K562 (cell line): ENCODE measurements around the gene TMEM214.

ENCODE experiments used
- ZNF174 ChIP-seq: fragments of 250-450 bp; sonication (Bioruptor Pico); IDR thresholded peaks from 2 replicates; pipeline ENCODE4 v1.4.0; 2020; ENCODE audit warnings: mild to moderate bottlenecking
- TF ChIP-seq, protein P1 (sequence below), 3 experiments: IDR thresholded peaks in 2 of 3; conservative IDR thresholded peaks in 1 of 3; 2 replicates each; pipeline ENCODE4 v1.5.1; 2011 to 2012; ENCODE audit warnings: low read length in 3 of 3, mild to moderate bottlenecking in 3 of 3, control low read depth in 2 of 3, improper control_type of control experiment in 1 of 3, inconsistent platforms in 1 of 3, low read depth in 1 of 3, mixed read lengths in 1 of 3, moderate library complexity in 1 of 3; ENCODE audit not compliant: insufficient read depth in 2 of 3
- TF ChIP-seq, protein P2 (sequence below): sonication (generic); formaldehyde crosslinking; IDR thresholded peaks from 2 replicates; pipeline ENCODE4 v1.8.1; 2023; ENCODE audit warnings: mild to moderate bottlenecking, missing genetic modification reagents

DNA sequence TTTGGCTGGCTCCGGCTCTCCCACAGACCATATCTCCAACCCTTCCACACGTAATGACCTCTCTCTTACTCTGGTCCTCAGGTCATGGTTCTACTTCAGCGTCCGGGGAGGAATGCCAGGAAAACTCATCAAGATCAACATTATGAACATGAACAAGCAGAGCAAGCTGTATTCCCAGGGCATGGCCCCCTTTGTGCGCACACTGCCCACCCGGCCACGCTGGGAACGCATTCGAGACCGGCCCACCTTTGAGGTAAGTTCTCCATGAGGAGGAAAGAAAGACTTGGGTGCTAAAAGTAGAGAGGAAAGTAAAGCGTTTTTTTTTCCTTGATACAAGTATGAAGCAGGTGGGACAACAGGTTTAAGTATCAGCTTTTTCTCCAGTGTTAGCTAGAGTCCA, 20.6 kb downstream of the TMEM214 start:
- TF ChIP-seq, protein P1, sequence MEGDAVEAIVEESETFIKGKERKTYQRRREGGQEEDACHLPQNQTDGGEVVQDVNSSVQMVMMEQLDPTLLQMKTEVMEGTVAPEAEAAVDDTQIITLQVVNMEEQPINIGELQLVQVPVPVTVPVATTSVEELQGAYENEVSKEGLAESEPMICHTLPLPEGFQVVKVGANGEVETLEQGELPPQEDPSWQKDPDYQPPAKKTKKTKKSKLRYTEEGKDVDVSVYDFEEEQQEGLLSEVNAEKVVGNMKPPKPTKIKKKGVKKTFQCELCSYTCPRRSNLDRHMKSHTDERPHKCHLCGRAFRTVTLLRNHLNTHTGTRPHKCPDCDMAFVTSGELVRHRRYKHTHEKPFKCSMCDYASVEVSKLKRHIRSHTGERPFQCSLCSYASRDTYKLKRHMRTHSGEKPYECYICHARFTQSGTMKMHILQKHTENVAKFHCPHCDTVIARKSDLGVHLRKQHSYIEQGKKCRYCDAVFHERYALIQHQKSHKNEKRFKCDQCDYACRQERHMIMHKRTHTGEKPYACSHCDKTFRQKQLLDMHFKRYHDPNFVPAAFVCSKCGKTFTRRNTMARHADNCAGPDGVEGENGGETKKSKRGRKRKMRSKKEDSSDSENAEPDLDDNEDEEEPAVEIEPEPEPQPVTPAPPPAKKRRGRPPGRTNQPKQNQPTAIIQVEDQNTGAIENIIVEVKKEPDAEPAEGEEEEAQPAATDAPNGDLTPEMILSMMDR (IDR thresholded peaks at IDR 0.05 in 2 of 3, conservative IDR thresholded peaks at IDR 0.05 in 1 of 3; ENCODE audit: insufficient read depth in 2 of 3, low read depth in 1 of 3, low read length in 3 of 3): no peak
- no peak for TF ChIP-seq ZNF174
- TF ChIP-seq, protein P2, sequence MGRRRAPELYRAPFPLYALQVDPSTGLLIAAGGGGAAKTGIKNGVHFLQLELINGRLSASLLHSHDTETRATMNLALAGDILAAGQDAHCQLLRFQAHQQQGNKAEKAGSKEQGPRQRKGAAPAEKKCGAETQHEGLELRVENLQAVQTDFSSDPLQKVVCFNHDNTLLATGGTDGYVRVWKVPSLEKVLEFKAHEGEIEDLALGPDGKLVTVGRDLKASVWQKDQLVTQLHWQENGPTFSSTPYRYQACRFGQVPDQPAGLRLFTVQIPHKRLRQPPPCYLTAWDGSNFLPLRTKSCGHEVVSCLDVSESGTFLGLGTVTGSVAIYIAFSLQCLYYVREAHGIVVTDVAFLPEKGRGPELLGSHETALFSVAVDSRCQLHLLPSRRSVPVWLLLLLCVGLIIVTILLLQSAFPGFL: no peak
